ENCODE results near the gene PDE6D.

PDE6D gene

DNA sequence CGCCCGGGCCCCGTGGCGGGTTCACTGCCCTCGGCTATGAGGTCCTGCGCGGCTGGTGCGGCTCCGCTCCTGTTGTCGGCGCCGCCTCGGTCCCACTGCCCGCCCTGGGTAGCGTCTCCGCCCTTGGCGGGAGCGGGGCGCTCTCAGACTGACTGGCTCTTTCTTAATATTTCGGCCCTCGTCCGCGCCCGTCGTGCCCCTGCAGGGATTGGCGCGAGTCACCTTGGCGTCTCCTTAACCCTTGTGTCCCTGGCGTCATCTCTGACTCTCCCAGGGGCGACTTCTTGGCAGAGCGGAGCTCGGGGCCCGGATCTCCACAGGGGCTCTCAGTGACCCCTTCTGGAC, 71.5 kb downstream of the PDE6D start:
- TF ChIP-seq TARDBP (IDR thresholded peaks at IDR 0.05) (no peak), FOXA1 (IDR thresholded peaks at IDR 0.05) (no peak), NFRKB (IDR thresholded peaks at IDR 0.05) (no peak), SP1 (IDR thresholded peaks at IDR 0.05) (no peak), CTBP1 (IDR thresholded peaks at IDR 0.05; ENCODE audit: borderline replicate concordance) (no peak), ELF4 (IDR thresholded peaks at IDR 0.05) (no peak), ZNF384 (IDR thresholded peaks at IDR 0.05) (no peak), LEF1 (IDR thresholded peaks at IDR 0.05; ENCODE audit: borderline replicate concordance) (no peak)
- TF ChIP-seq, protein P1, sequence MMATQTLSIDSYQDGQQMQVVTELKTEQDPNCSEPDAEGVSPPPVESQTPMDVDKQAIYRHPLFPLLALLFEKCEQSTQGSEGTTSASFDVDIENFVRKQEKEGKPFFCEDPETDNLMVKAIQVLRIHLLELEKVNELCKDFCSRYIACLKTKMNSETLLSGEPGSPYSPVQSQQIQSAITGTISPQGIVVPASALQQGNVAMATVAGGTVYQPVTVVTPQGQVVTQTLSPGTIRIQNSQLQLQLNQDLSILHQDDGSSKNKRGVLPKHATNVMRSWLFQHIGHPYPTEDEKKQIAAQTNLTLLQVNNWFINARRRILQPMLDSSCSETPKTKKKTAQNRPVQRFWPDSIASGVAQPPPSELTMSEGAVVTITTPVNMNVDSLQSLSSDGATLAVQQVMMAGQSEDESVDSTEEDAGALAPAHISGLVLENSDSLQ (IDR thresholded peaks at IDR 0.05): no peak
- POLR2A ChIA-PET: interaction anchor here (0.9 to 11.5 kb wide), 6 partner anchors 20 to 75 kb away, joined by 4 to 186 read pairs (median 13); no protein-coding TSS in a partner anchor
- no peak for DNase-seq (ENCODE audit: extremely low spot score)
- CTCF ChIA-PET: interaction anchor here (1.0 to 1.4 kb wide), 3 partner anchors 32 to 63 kb away, joined by 3 to 6 read pairs (median 5); no protein-coding TSS in a partner anchor

DNA sequence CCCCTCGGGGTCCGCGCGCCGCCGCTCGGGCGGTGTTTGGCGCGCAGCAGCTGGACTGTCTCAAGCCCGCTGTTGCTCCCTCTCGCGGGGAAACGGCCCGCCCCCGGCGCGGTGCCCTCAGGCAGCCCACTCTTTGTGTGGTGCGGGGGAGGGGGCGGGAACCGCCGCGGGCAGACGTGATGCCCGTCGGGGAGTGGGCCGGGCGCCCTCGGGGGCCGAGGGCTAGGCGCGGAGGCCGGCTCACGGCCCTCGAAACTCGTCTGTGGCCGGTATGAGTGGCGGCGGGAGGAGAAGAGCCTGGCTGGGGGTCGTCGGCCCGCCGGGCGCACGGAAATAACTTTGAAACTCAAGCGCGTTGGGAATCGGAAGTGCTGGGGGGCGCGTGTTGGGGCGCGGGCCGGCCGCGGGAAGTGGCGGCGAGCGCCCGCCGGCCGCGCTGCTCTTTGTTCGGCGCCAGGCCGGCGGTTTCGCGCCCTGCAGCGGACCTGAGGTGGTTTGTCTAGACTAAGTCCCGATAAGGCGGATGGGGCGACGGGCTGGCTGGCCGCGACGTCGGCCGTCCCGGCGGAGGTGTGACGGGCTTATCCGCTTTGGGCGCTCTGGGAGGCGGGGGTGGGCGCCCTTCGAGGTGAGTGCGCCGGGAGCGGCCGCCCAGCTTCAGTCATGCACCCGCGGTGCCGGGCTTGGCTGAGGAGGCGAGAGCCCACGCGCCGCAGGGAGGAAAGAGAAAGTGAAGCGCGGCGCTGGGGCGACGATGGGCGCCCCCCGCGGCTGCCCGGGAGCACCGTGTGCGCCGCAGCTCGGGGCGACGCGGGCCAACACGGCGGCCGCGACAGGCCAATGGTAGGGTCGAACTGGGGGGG, 72.1 kb downstream of the PDE6D start:
- DNase-seq (ENCODE audit: extremely low spot score): no peak
- TF ChIP-seq HDGF (IDR thresholded peaks at IDR 0.05; ENCODE audit: borderline replicate concordance) (no peak), ELF4 (IDR thresholded peaks at IDR 0.05) (no peak), NFRKB (IDR thresholded peaks at IDR 0.05) (no peak), SUZ12 (IDR thresholded peaks at IDR 0.05) (no peak), SP1 (IDR thresholded peaks at IDR 0.05) (no peak), LEF1 (IDR thresholded peaks at IDR 0.05; ENCODE audit: borderline replicate concordance) (no peak), ZNF384 (IDR thresholded peaks at IDR 0.05) (no peak), CTBP1 (IDR thresholded peaks at IDR 0.05; ENCODE audit: borderline replicate concordance) (no peak), FOXM1 (IDR thresholded peaks at IDR 0.05; ENCODE audit: borderline replicate concordance) (no peak), TARDBP (IDR thresholded peaks at IDR 0.05) (no peak), BHLHE40 (IDR thresholded peaks at IDR 0.05; ENCODE audit: borderline replicate concordance) (no peak), FOXA1 (IDR thresholded peaks at IDR 0.05) (no peak), L3MBTL2 (conservative IDR thresholded peaks at IDR 0.05) (no peak)
- ChIA-PET CTCF (interaction anchor here (0.9 to 2.3 kb wide), 6 partner anchors 22 to 123 kb away, joined by 3 to 5 read pairs (median 4); no protein-coding TSS in a partner anchor), POLR2A (interaction anchor here (0.8 to 11.5 kb wide), 14 partner anchors 9 to 244 kb away, joined by 3 to 186 read pairs (median 6); partner anchors contain the start of genes NCL and PDE6D)

DNA sequence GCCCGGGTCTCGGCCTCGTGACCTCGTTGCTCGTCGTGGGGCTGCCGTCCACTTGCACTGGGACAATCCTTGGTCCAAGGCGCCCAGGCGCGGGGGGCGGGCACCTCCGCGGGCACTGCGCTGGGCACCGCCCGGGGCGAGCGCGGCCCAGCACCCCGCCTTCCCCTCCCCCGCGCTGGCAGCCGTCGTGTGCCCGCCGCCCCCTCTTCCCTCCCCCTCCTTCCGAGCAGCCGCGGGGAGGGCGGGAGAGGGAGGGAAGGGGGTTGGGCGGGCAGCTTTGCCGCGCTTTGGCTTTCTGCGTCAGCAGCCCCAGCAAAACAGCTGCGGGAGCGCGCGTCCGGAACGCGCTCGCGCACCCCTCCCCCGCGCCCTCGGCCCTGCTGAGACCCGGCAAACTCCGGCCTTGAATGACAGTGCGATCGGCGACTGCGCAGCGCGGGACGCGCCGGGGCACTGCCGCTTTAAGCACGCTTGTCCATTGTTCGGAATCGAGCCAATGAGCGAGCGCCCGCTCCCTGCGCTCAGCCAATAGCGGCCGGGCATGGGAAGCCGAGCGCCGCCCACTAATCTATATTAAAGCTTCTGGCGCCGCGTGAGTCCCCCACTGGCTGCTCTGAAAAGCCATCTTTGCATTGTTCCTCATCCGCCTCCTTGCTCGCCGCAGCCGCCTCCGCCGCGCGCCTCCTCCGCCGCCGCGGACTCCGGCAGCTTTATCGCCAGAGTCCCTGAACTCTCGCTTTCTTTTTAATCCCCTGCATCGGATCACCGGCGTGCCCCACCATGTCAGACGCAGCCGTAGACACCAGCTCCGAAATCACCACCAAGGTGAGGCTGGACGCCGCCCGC, 72.9 kb downstream of the PDE6D start, which contains the start of gene PTMA:
PTMA (plus strand) TSS at position 599 of the 846 bp plus-strand sequence; CDS start at position 781, 182 bp downstream.
- ChIA-PET POLR2A (interaction anchor here (0.6 to 11.5 kb wide), 21 partner anchors 9 to 244 kb away, joined by 3 to 186 read pairs (median 4); partner anchors contain the start of genes COPS7B, NCL and PDE6D), CTCF (interaction anchor here (0.5 to 2.3 kb wide), 6 partner anchors 21 to 299 kb away, joined by 3 to 5 read pairs (median 4); no protein-coding TSS in a partner anchor)
- TF ChIP-seq FOXK2 (IDR thresholded peaks at IDR 0.05) (no peak), ZNF384 (IDR thresholded peaks at IDR 0.05) (no peak), SP1 (IDR thresholded peaks at IDR 0.05) (no peak), HDGF (IDR thresholded peaks at IDR 0.05; ENCODE audit: borderline replicate concordance) (no peak), FOXA1 (IDR thresholded peaks at IDR 0.05) (no peak), LEF1 (IDR thresholded peaks at IDR 0.05; ENCODE audit: borderline replicate concordance) (no peak), ELF4 (IDR thresholded peaks at IDR 0.05) (peak; percentile 79), TARDBP (IDR thresholded peaks at IDR 0.05) (no peak), CTBP1 (IDR thresholded peaks at IDR 0.05; ENCODE audit: borderline replicate concordance) (no peak; the same call in 1 of the 2 replicates), BHLHE40 (IDR thresholded peaks at IDR 0.05; ENCODE audit: borderline replicate concordance) (no peak), ARNT (IDR thresholded peaks at IDR 0.05) (peak; percentile 2; the same call in 1 of the 2 replicates), FOXM1 (IDR thresholded peaks at IDR 0.05; ENCODE audit: borderline replicate concordance) (no peak), NFRKB (IDR thresholded peaks at IDR 0.05) (no peak), L3MBTL2 (conservative IDR thresholded peaks at IDR 0.05) (no peak), SUZ12 (IDR thresholded peaks at IDR 0.05) (no peak)
- TF ChIP-seq, protein P1 (IDR thresholded peaks at IDR 0.05): peak; percentile 97
- peak; percentile 84 for DNase-seq (ENCODE audit: extremely low spot score)

DNA sequence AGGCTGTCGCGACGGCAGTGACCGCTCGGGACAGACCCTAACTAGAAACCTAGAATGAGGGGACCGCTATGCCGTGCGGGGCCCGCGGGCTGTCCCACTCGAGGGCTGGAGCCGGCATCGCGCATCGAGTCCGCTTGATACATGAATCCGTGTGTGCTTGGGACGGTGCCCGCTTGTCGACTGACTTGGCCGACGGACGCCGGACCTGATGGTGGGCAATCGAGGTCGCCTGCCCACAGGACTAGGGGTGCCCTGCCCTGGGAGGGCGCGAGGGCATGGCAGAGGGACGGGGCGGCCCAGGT, 73.5 kb downstream of the PDE6D start:
- TF ChIP-seq L3MBTL2 (conservative IDR thresholded peaks at IDR 0.05): peak; percentile 60
- TF ChIP-seq CTBP1 (IDR thresholded peaks at IDR 0.05; ENCODE audit: borderline replicate concordance): no peak
- DNase-seq (ENCODE audit: extremely low spot score): no peak
- CTCF ChIA-PET: interaction anchor here (1.0 to 2.3 kb wide), 4 partner anchors 14 to 74 kb away, joined by 3 to 5 read pairs (median 4); no protein-coding TSS in a partner anchor

DNA sequence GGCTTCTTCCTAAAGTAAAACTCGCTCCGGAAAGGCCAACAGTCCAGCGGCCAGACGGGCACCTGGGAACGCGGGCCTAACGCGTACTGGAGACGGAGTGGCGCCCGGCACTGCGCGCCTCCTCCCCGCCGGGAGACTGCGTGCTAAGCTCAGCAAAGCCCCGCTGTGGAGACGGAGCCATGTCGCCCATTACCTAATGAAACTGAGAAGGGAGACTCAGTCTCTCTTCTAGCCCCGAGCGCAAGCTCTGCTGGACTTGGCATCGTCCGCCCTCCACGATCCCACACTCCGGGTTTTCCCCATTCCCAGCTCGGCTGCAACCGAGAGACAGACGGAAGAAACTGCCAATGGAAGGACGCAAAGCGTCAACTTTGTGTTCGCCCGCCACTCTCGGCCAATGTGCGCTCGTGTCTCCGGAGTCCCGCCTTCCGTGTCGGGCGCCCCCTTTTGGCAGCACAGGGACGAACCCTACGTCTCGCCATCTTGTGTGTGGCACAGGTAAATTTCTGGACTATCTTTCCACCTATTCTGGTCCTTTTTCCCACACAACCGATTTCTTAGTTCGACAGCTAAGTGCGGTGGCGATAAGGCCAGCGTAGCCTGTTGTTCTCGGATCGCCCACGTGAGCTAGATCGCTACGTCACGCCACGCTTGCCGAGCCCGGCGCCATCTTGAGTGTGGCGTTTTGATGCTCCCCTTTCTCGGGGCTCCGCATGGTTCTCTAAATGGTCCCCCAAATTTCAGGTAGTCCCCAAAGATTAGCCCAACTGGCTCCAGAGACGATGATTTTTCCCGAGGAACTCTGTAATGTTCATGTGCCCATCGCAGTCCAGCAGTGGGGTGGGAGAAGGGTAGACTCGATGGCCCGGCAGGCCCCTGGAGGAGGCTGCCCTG, 74.1 kb downstream of the PDE6D start:
- CTCF ChIA-PET: interaction anchor here (0.7 to 2.3 kb wide), 6 partner anchors 14 to 73 kb away, joined by 3 to 5 read pairs (median 4); no protein-coding TSS in a partner anchor
- DNase-seq (ENCODE audit: extremely low spot score): peak; percentile 85
- POLR2A ChIA-PET: interaction anchor here (0.7 to 11.5 kb wide), 10 partner anchors 17 to 242 kb away, joined by 3 to 186 read pairs (median 4); no protein-coding TSS in a partner anchor
- TF ChIP-seq FOXM1 (IDR thresholded peaks at IDR 0.05; ENCODE audit: borderline replicate concordance): no peak
- TF ChIP-seq FOXK2 (IDR thresholded peaks at IDR 0.05): no peak
- TF ChIP-seq LEF1 (IDR thresholded peaks at IDR 0.05; ENCODE audit: borderline replicate concordance): no peak
- no peak for TF ChIP-seq SUZ12 (IDR thresholded peaks at IDR 0.05)
- no peak for TF ChIP-seq TARDBP (IDR thresholded peaks at IDR 0.05)
- TF ChIP-seq BHLHE40 (IDR thresholded peaks at IDR 0.05; ENCODE audit: borderline replicate concordance): no peak
- TF ChIP-seq HDGF (IDR thresholded peaks at IDR 0.05; ENCODE audit: borderline replicate concordance): no peak
- no peak for TF ChIP-seq SP1 (IDR thresholded peaks at IDR 0.05)
- TF ChIP-seq, protein P1 (IDR thresholded peaks at IDR 0.05): peak; percentile 98
- peak; percentile 85 for TF ChIP-seq L3MBTL2 (conservative IDR thresholded peaks at IDR 0.05)
- TF ChIP-seq ELF4 (IDR thresholded peaks at IDR 0.05): peak; percentile 57
- TF ChIP-seq ZNF384 (IDR thresholded peaks at IDR 0.05): no peak
- no peak for TF ChIP-seq ARNT (IDR thresholded peaks at IDR 0.05)
- TF ChIP-seq CTBP1 (IDR thresholded peaks at IDR 0.05; ENCODE audit: borderline replicate concordance): no peak
- peak; percentile 76 for TF ChIP-seq NFRKB (IDR thresholded peaks at IDR 0.05)
- TF ChIP-seq FOXA1 (IDR thresholded peaks at IDR 0.05): no peak

More for the DNA sequence above, 73.5 kb downstream of the PDE6D start:
- POLR2A ChIA-PET: interaction anchor here (1.0 to 11.5 kb wide), 6 partner anchors 18 to 240 kb away, joined by 3 to 186 read pairs (median 14); no protein-coding TSS in a partner anchor
